Measurements from ENCODE around the gene NAT8L. TPM values are rescaled to one million over a fixed set of nuclear protein-coding genes. Genes with fewer than 3 reads are reported as not detected.

NAT8L gene
- total RNA-seq, 1 experiment from 2014 or later = 9.2 TPM

GRCh38 chr4:2083826-2084160 lies 24.7 kb downstream of the NAT8L start:
- CTCF ChIA-PET = no interaction called here
- H3K9me2 ChIP-seq (ENCODE audit: insufficient read depth) = no peaks in the 10 kb centered on the region
- BruUV-seq (replicated peaks) = no TSS peak
- H3K9me3 ChIP-seq (ENCODE audit: control insufficient read depth in 1 of 2, insufficient read depth in 1 of 2, low read depth in 1 of 2, low read length in 2 of 2) = no peaks in the 10 kb centered on the region
- H3K9ac ChIP-seq (ENCODE audit: low read length) = no peak overlapping the region
- H3K4me2 ChIP-seq (ENCODE audit: low read length) = no peak overlapping the region
- RAD21 ChIA-PET (ENCODE audit: low non-redundant PET in 1 of 2, low total read pairs in 2 of 2, uncharacterized antibody in 2 of 2, unreplicated experiment in 2 of 2) = no interaction called here
- TF ChIP-seq ZBTB33 (IDR thresholded peaks at IDR 0.05; ENCODE audit: extremely low read depth, insufficient replicate concordance, low read length) (no peak), ZNF274 (IDR thresholded peaks at IDR 0.05; ENCODE audit: low read depth, low read length) (no peak), FOSL1 (IDR thresholded peaks at IDR 0.05; ENCODE audit: low read depth) (no peak), JUND (IDR thresholded peaks at IDR 0.05) (no peak), YY1 (IDR thresholded peaks at IDR 0.05; ENCODE audit: extremely low read depth, insufficient replicate concordance, low read depth, low read length) (no peak), SP1 (IDR thresholded peaks at IDR 0.05; ENCODE audit: low read depth) (no peak), CBX3 (IDR thresholded peaks at IDR 0.05; ENCODE audit: low read depth) (no peak), SRF (IDR thresholded peaks at IDR 0.05; ENCODE audit: low read depth) (no peak), ZFX (IDR thresholded peaks at IDR 0.05) (no peak), EGR1 (IDR thresholded peaks at IDR 0.05; ENCODE audit: low read depth) (no peak), EZH2 (IDR thresholded peaks at IDR 0.05) (no peak), POLR2AphosphoS5 (IDR thresholded peaks at IDR 0.05; ENCODE audit: low read depth, low read length) (no peak), RAD21 (IDR thresholded peaks at IDR 0.05; ENCODE audit: low read depth) (no peak), CEBPB (IDR thresholded peaks at IDR 0.05; ENCODE audit: low read depth) (no peak), ELF1 (IDR thresholded peaks at IDR 0.05; ENCODE audit: borderline replicate concordance, low read depth) (no peak), POLR2A (IDR thresholded peaks at IDR 0.05; ENCODE audit: borderline replicate concordance, extremely low read depth, insufficient read depth, insufficient read length) (no peak), EZH2phosphoT487 (IDR thresholded peaks at IDR 0.05; ENCODE audit: borderline replicate concordance) (no peak)
- TF ChIP-seq, protein P1, sequence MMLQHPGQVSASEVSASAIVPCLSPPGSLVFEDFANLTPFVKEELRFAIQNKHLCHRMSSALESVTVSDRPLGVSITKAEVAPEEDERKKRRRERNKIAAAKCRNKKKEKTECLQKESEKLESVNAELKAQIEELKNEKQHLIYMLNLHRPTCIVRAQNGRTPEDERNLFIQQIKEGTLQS (IDR thresholded peaks at IDR 0.05) = no peak
- TF ChIP-seq, protein P2, sequence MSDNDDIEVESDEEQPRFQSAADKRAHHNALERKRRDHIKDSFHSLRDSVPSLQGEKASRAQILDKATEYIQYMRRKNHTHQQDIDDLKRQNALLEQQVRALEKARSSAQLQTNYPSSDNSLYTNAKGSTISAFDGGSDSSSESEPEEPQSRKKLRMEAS (IDR thresholded peaks at IDR 0.05) = no peak
- TF ChIP-seq, protein P3, sequence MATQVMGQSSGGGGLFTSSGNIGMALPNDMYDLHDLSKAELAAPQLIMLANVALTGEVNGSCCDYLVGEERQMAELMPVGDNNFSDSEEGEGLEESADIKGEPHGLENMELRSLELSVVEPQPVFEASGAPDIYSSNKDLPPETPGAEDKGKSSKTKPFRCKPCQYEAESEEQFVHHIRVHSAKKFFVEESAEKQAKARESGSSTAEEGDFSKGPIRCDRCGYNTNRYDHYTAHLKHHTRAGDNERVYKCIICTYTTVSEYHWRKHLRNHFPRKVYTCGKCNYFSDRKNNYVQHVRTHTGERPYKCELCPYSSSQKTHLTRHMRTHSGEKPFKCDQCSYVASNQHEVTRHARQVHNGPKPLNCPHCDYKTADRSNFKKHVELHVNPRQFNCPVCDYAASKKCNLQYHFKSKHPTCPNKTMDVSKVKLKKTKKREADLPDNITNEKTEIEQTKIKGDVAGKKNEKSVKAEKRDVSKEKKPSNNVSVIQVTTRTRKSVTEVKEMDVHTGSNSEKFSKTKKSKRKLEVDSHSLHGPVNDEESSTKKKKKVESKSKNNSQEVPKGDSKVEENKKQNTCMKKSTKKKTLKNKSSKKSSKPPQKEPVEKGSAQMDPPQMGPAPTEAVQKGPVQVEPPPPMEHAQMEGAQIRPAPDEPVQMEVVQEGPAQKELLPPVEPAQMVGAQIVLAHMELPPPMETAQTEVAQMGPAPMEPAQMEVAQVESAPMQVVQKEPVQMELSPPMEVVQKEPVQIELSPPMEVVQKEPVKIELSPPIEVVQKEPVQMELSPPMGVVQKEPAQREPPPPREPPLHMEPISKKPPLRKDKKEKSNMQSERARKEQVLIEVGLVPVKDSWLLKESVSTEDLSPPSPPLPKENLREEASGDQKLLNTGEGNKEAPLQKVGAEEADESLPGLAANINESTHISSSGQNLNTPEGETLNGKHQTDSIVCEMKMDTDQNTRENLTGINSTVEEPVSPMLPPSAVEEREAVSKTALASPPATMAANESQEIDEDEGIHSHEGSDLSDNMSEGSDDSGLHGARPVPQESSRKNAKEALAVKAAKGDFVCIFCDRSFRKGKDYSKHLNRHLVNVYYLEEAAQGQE (IDR thresholded peaks at IDR 0.05; ENCODE audit: low read depth) = no peak
- H3K4me1 ChIP-seq (ENCODE audit: control insufficient read depth in 1 of 2, insufficient read depth in 2 of 2, low read length in 2 of 2) = 0 out of 4 replicates have a peak, but pooled peaks cover 0 to 2% of the 10 kb centered on the region in 2 experiments
- no peak overlapping the region for H3K27ac ChIP-seq (ENCODE audit: low read depth, low read length)
- H2AFZ ChIP-seq (ENCODE audit: low read depth, low read length, poor library complexity, severe bottlenecking) = no peak overlapping the region
- no peaks in the 10 kb centered on the region for H3K79me2 ChIP-seq (ENCODE audit: insufficient read depth, low read length)
- no peaks in the 10 kb centered on the region for H3K27me3 ChIP-seq (ENCODE audit: insufficient read depth, low read length)
- POLR2A ChIA-PET = no interaction called here
- DNase-seq (ENCODE audit: low read depth, low spot score) = no peak
- H4K20me1 ChIP-seq (ENCODE audit: insufficient read depth) = no peaks in the 10 kb centered on the region
- intact Hi-C loops (cut with micrococcal nuclease) = no loop called here
- no peak for ATAC-seq
- no peak overlapping the region for H3K4me3 ChIP-seq (replicated peaks in 1 of 2; ENCODE audit: low read depth in 1 of 2, low read length in 2 of 2)
- H3K36me3 ChIP-seq (ENCODE audit: control insufficient read depth in 1 of 2, insufficient read depth in 2 of 2, low read length in 2 of 2) = no peaks in the 10 kb centered on the region
